Thyroid gland (tissue), 4 donors: ENCODE results near the gene KCNQ1. TPM values are rescaled to one million over a fixed set of nuclear protein-coding genes. Genes with fewer than 3 reads are reported as not detected.

Source experiments
- DNase-seq, 2 donors: peaks; one replicate each; pipeline ENCODE4 v3.0.0-alpha.2; 2019
- H3K27ac ChIP-seq, 3 donors: fragments of 200-600 bp; sonication (generic); 1 replicate in 2 of 3; 2 replicates in 1 of 3; pipeline ENCODE4 v1.5.1; 2016 to 2019; ENCODE audit warnings: mild to moderate bottlenecking in 1 of 3, moderate library complexity in 1 of 3
- H3K27me3 ChIP-seq: fragments of 200-600 bp; sonication (generic); one replicate; pipeline ENCODE4 v1.5.1; 2019
- H3K36me3 ChIP-seq, 2 donors: fragments of 200-600 bp; sonication (generic); one replicate each; pipeline ENCODE4 v1.5.1; 2016 to 2019
- H3K4me1 ChIP-seq, 2 donors: fragments of 200-600 bp; sonication (generic); one replicate each; pipeline ENCODE4 v1.5.1; 2017 to 2019
- H3K4me3 ChIP-seq, 3 donors: fragments of 200-600 bp; sonication (generic); replicated peaks in 1 of 3; 1 replicate in 2 of 3; 2 replicates in 1 of 3; pipeline ENCODE4 v1.5.1; 2016; ENCODE audit warnings: mild to moderate bottlenecking in 1 of 3
- H3K9me3 ChIP-seq: fragments of 200-600 bp; sonication (generic); one replicate; pipeline ENCODE4 v1.5.1; 2017
- CTCF ChIP-seq, 6 experiments: fragments of 200-600 bp in 3 of 6; fragments of 450-650 bp in 3 of 6; sonication (generic) in 3 of 6; IDR thresholded peaks; one replicate each; pipeline ENCODE4 v1.5.1; 2016 to 2019; ENCODE audit warnings: antibody characterized with exemption in 6 of 6, mild to moderate bottlenecking in 2 of 6, inconsistent platforms in 1 of 6, moderate library complexity in 1 of 6
- POLR2A ChIP-seq, 2 donors: fragments of 450-650 bp; IDR thresholded peaks; one replicate each; pipeline ENCODE4 v1.6.1; 2017; ENCODE audit warnings: antibody characterized with exemption in 2 of 2, mild to moderate bottlenecking in 2 of 2, moderate library complexity in 1 of 2
- WGBS, 2 donors: methylation state at CpG; one replicate each; pipeline ENCODE4 v1.1.5; 2017; 5-methylcytosine and 5-hydroxymethylcytosine counted together
- intact Hi-C: fragments of 100-400 bp; cut with DNase I; formaldehyde crosslinking; loops from one replicate; pipeline ENCODE4 v1.15.1; 2023
- total RNA-seq, 4 donors: library from RNA; depleted of rRNA; stranded (reverse); fragments of >200 nt; gene quantifications; one replicate each; pipeline ENCODE4 v1.2.3, GENCODE V29; 2016

The KCNQ1 gene
- total RNA-seq, 4 donors from 2014 or later, result 51.3 to 103 (median 97.8) TPM

- no peak for DNase-seq
- Histone ChIP-seq H3K9me3 (no peaks in the 10 kb centered on the region), H3K4me3 (no peak overlapping the region), H3K4me1 (peaks cover 0 to 5% of the 10 kb centered on the region in 2 donors), H3K27me3 (no peaks in the 10 kb centered on the region), H3K27ac (no peak overlapping the region), H3K36me3 (no peaks in the 10 kb centered on the region)
- TF ChIP-seq CTCF (IDR thresholded peaks at IDR 0.05) (no peak), POLR2A (IDR thresholded peaks at IDR 0.05) (no peak)
- intact Hi-C loops, result no loop called here
- 80 to 85% methylated on average over 4 to 15 of the region's 20 CpGs for whole genome bisulfite sequencing, 2 donors
Observed at GRCh38 chr11:2742611-2743426, 298.0 kb downstream of the KCNQ1 start.

DNA sequence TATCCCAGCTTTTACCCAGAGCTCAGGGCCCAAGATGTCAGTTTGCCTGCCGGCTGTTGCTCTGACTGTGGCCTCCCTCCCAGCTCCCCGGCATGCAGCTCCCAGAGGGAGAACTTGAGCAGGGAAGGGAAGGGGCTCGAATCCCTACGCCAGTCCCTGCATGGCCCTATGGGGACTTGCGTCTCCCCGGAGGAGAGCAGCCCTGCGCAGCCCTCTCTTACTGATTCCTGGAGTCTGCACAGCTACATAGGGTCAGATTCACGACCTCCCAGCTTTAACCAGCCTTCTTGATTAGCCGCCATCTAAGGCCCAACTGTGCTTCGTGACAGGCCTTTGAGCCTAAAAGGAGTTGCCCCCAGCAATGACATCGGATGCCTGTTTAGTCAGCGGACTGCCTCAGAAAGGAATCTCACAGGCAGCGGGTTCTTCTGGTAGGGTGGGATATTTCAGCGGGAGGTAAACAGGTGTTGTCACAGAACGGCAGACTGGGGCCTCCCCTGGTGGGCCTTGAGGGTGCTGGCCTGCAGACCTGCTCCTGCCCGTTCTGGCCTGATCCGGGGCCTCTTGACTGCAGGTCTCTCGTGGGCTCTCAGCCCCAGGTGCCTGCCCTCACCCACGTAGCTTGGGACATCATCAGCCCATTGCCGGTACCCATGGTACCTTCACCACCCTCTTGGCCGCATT lies 298.8 kb downstream of the KCNQ1 start:
- no peaks in the 10 kb centered on the region for H3K9me3 ChIP-seq
- no peaks in the 10 kb centered on the region for H3K27me3 ChIP-seq
- H3K27ac ChIP-seq, result no peak overlapping the region
- peaks cover 0 to 5% of the 10 kb centered on the region in 2 donors for H3K4me1 ChIP-seq
- no peak for TF ChIP-seq CTCF (IDR thresholded peaks at IDR 0.05)
- no peak for TF ChIP-seq POLR2A (IDR thresholded peaks at IDR 0.05)
- DNase-seq, result no peak
- intact Hi-C loops, result no loop called here
- H3K36me3 ChIP-seq, result no peaks in the 10 kb centered on the region
- H3K4me3 ChIP-seq, result no peak overlapping the region
- 91% methylated on average over 10 to 16 of the region's 21 CpGs for WGBS, 2 donors

GRCh38 chr11:2744166-2744565 lies 299.4 kb downstream of the KCNQ1 start:
- Histone ChIP-seq H3K9me3 (no peaks in the 10 kb centered on the region), H3K27ac (no peak overlapping the region), H3K27me3 (no peaks in the 10 kb centered on the region), H3K4me1 (peaks cover 0 to 5% of the 10 kb centered on the region in 2 donors), H3K36me3 (no peaks in the 10 kb centered on the region), H3K4me3 (no peak overlapping the region)
- intact Hi-C loops, result no loop called here
- no peak for TF ChIP-seq POLR2A (IDR thresholded peaks at IDR 0.05)
- WGBS, 2 donors, result 96% methylated on average over 9 of the region's 9 CpGs
- no peak for DNase-seq

- H3K4me1 ChIP-seq, result peaks cover 6 to 13% of the 10 kb centered on the region in 2 donors
Observed at GRCh38 chr11:2745511-2745910, 300.7 kb downstream of the KCNQ1 start.

More at GRCh38 chr11:2745511-2745910, 300.7 kb downstream of the KCNQ1 start:
- Histone ChIP-seq H3K27me3 (no peaks in the 10 kb centered on the region), H3K27ac (no peak overlapping the region), H3K4me3 (no peak overlapping the region), H3K36me3 (no peaks in the 10 kb centered on the region), H3K9me3 (no peaks in the 10 kb centered on the region)
- no peak for TF ChIP-seq POLR2A (IDR thresholded peaks at IDR 0.05)
- no peak for TF ChIP-seq CTCF (IDR thresholded peaks at IDR 0.05)
- no peak for DNase-seq
- 91 to 93% methylated on average over 14 of the region's 14 CpGs for WGBS, 2 donors
- intact Hi-C loops, result no loop called here
